ENCODE measurements around the gene PDE6G. TPM values are rescaled to one million over a fixed set of nuclear protein-coding genes. Genes with fewer than 3 reads are reported as not detected.
A peak's percentile ranks its signal among the peaks of the same experiment; 100 is the strongest.

PDE6G gene
- total and polyA plus RNA-seq, 8 donors: 0.24 to 6.3 (median 4.6) TPM

GRCh38 chr17:81608605-81609004, 47.7 kb downstream of the PDE6G start:
- intact Hi-C loops (cut with DNase I): loop anchor here in 1 of 2 donors (10.0 kb wide), 1 partner anchor 354 kb away; no protein-coding TSS in a partner anchor
- peak overlapping the region in 1 of 2 donors; percentile 40 for H3K27ac ChIP-seq
- H3K4me3 ChIP-seq: no peak overlapping the region
- no peaks in the 10 kb centered on the region for H3K9me3 ChIP-seq
- DNase-seq: no peak
- H3K36me3 ChIP-seq: peaks cover 0 to 97% of the 10 kb centered on the region in 2 donors
- peaks cover 0 to 16% of the 10 kb centered on the region in 2 donors for H3K4me1 ChIP-seq
- no peak for TF ChIP-seq CTCF (IDR thresholded peaks at IDR 0.05)
- H3K27me3 ChIP-seq: no peaks in the 10 kb centered on the region
- no peak for ATAC-seq

- peaks cover 0 to 97% of the 10 kb centered on the region in 2 donors for H3K36me3 ChIP-seq
- intact Hi-C loops (cut with DNase I): loop anchor here in 1 of 2 donors (10.0 kb wide), 1 partner anchor 353 kb away; no protein-coding TSS in a partner anchor
These were observed 48.3 kb downstream of the PDE6G start for GRCh38 chr17:81608082-81608481.

GRCh38 chr17:81607431-81607830, 48.9 kb downstream of the PDE6G start:
- DNase-seq: no peak
- Histone ChIP-seq H3K9me3 (no peaks in the 10 kb centered on the region), H3K27me3 (no peaks in the 10 kb centered on the region), H3K36me3 (peaks cover 0 to 94% of the 10 kb centered on the region in 2 donors), H3K4me1 (peaks cover 0 to 16% of the 10 kb centered on the region in 2 donors), H3K27ac (no peak overlapping the region), H3K4me3 (no peak overlapping the region)
- no peak for ATAC-seq
- TF ChIP-seq CTCF (IDR thresholded peaks at IDR 0.05): no peak
- intact Hi-C loops (cut with DNase I): loop anchor here in 1 of 2 donors (10.0 kb wide), 1 partner anchor 353 kb away; no protein-coding TSS in a partner anchor

More at GRCh38 chr17:81608082-81608481, 48.3 kb downstream of the PDE6G start:
- no peak overlapping the region for H3K4me3 ChIP-seq
- H3K27ac ChIP-seq: no peak overlapping the region
- H3K4me1 ChIP-seq: peaks cover 0 to 16% of the 10 kb centered on the region in 2 donors
- no peaks in the 10 kb centered on the region for H3K9me3 ChIP-seq
- DNase-seq (no peak), ATAC-seq (no peak)
- no peaks in the 10 kb centered on the region for H3K27me3 ChIP-seq
- no peak for TF ChIP-seq CTCF (IDR thresholded peaks at IDR 0.05)

GRCh38 chr17:81603846-81604610, 52.3 kb downstream of the PDE6G start:
- no peaks in the 10 kb centered on the region for H3K27me3 ChIP-seq
- no peaks in the 10 kb centered on the region for H3K9me3 ChIP-seq
- no peak overlapping the region for H3K4me3 ChIP-seq
- peaks cover 0 to 17% of the 10 kb centered on the region in 2 donors for H3K4me1 ChIP-seq
- DNase-seq (no peak), ATAC-seq (no peak)
- peaks cover 0 to 95% of the 10 kb centered on the region in 2 donors for H3K36me3 ChIP-seq
- intact Hi-C loops (cut with DNase I): loop anchor here in 1 of 2 donors (10.0 kb wide), 1 partner anchor 349 kb away; no protein-coding TSS in a partner anchor
- TF ChIP-seq CTCF (IDR thresholded peaks at IDR 0.05): no peak
- no peak overlapping the region for H3K27ac ChIP-seq

- no peaks in the 10 kb centered on the region for H3K9me3 ChIP-seq
- DNase-seq (peak in 2 of 4 donors; percentile 62 to 73), ATAC-seq (peak; percentile 98)
- peaks cover 0 to 95% of the 10 kb centered on the region in 2 donors for H3K36me3 ChIP-seq
- no peak overlapping the region for H3K4me3 ChIP-seq
- H3K27ac ChIP-seq: no peak overlapping the region
- peaks cover 0 to 13% of the 10 kb centered on the region in 2 donors for H3K4me1 ChIP-seq
- intact Hi-C loops (cut with DNase I): loop anchor here in 1 of 2 donors (10.0 kb wide), 1 partner anchor 347 kb away; no protein-coding TSS in a partner anchor
- peak; percentile 72 to 77 for TF ChIP-seq CTCF (IDR thresholded peaks at IDR 0.05)
- no peaks in the 10 kb centered on the region for H3K27me3 ChIP-seq
These were observed 54.7 kb downstream of the PDE6G start for GRCh38 chr17:81601525-81602120.
